ENCODE measurements around the gene LRFN2. TPM values are rescaled to one million over a fixed set of nuclear protein-coding genes. Genes with fewer than 3 reads are reported as not detected.

LRFN2 gene
- total RNA-seq, 1 experiment from 2014 or later = not detected

DNA sequence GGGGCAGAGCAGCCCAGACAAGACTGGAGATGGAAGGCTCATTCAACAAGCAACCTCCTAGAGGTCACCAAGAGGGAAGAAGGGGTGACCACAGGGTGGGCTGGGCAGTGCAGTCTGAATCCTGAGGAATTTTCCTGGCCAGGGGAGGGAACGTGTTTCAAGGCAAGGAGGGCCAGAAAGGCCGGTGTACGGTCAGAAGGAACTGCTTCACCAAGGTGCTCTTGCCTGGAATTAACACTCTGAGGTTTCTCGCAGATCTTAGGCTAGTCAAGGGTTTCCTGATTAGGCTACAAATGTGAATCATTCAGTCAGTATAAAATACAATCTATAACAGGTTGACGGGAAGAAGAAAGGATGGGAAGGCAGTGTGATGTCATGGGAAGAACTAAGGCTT, 199.3 kb downstream of the LRFN2 start:
- in situ Hi-C loops (cut with HindIII; ENCODE audit: low pct_unique_long_range_greater_than_20kb, low sequenced_read_pairs) = no loop called here
- no peak for DNase-seq (ENCODE audit: low read depth, low spot score)

DNA sequence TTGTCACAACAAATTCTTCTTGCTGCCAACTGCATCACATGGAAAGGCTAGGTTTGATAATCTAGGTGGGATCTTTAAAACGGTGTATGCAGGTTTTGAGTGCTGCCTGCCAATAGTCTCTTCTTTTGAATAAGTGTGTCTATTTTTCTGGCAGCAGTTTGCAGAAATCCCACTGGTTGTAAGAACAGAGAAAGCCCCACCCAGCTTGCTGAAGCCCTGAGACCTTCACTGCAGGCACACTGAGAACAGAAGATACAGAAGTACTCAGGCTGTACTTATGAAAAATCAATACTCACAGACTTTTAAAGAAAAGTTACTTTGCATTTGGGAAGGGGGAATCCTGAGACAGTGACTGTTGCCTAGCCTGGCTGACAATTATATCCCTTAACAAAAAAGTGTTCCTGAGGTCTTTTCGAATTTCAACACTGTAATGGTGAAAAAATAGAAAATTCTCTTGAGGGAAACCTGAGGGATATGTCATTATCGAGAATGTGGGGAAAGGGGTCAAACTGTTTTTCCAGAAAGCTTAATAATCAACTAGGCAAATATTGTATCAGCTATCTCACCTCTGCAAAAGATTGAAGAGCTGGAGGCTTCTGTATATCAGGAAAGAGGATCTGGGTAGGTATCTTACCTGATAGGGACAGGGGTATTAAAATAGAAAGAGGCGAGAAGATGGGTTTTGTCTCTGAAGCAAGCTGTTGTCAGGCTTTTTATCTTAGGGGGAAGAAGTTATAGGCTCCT, 199.9 kb downstream of the LRFN2 start:
- DNase-seq (ENCODE audit: low read depth, low spot score) = no peak
- in situ Hi-C loops (cut with HindIII; ENCODE audit: low pct_unique_long_range_greater_than_20kb, low sequenced_read_pairs) = no loop called here

DNA sequence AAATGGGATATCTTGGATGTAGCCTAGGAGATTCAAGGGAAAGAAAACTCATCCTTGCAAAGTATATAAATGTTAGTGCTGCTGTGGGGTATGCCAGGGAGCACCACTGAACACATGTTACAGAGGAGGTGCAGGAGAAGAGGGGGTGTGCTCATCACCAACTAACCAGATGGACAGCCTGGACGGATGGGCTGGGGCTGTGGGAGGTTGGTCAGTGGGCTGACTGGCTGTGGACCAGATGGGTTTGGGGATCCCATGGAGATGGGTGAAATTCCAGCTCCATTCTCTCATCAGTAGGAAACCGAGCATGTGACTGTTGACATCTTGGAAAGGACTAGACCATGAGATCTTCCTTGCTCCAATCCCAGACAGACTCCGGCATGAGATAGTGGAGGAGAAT, 201.0 kb downstream of the LRFN2 start:
- DNase-seq (ENCODE audit: low read depth, low spot score) = no peak
- in situ Hi-C loops (cut with HindIII; ENCODE audit: low pct_unique_long_range_greater_than_20kb, low sequenced_read_pairs) = no loop called here

DNA sequence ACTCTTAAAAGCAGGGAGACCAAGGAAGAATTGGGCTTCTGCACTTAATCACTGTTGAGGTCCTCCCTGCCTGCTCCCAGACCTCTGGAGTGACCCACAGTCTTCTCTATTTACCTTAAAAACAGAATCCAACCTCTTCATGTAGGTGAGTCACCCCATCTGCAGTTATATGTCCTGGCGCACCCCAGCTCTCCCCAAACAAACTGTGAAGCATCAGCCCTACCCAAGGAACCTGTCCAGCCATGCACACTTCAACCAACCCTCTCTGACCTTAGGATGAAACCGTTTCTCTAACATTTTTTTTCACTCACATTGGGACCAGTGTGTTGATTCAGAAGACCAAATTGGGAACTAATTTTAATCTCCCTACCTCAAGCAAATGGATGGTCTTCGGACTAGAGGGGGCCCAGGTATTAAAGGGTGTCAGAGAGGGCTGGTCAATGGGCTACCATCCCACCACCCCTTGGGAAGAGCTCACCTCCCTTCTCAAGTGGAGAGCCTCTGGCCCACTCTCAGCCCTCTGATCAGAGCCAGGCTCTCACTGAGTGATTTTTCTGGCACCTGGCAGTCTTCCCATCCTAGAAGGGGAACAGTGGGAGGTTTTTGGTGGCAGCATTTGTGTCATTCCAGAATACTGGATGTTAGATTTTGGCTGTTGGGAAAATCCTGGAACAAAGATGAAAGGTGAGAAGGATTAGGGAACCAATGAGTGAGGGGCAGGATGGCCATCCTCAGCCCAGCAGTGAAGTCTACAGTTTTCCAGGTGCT, 203.6 kb downstream of the LRFN2 start:
- in situ Hi-C loops (cut with HindIII; ENCODE audit: low pct_unique_long_range_greater_than_20kb, low sequenced_read_pairs) = no loop called here

DNA sequence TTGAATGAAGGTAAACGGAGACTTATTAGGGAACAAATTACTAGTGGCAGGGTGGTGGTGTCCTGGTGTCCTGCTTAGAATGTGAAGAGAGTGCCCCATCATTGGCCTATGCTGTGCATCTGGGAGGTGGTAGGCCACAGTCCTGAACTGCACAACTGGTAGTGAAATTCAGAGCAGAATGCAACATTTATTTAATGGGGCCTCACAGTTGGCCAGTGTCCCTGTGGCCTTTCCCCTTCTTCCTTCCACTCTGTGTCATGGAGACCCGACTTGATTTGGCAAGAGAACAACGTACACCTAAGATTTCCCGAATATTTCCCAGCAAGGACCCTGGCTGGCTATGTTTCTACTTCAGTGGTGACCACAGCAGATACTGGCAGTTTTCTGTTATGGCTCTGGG, 206.9 kb downstream of the LRFN2 start:
- in situ Hi-C loops (cut with HindIII; ENCODE audit: low pct_unique_long_range_greater_than_20kb, low sequenced_read_pairs) = no loop called here
- no peak for DNase-seq (ENCODE audit: low read depth, low spot score)

More for the DNA sequence above, 203.6 kb downstream of the LRFN2 start:
- DNase-seq (ENCODE audit: low read depth, low spot score) = no peak

DNA sequence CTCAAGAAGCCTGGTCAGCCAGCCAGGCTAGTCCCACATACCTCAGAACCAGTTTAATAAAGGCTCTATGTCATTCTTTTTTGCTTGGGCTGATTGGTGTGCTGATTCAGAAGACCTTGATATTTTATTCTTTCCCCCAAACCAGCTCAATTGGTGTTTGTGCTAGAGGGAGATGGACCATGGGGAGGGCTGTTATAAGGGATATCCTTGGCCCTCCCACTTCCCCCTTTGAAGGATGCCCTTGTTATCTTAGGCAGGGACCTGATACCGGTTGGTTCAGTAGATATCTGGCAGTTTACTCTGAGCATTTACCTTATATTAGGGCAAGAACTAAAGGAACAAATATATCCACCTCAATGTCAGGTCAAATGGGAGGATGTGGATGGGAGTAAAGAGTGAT, 207.4 kb downstream of the LRFN2 start:
- in situ Hi-C loops (cut with HindIII; ENCODE audit: low pct_unique_long_range_greater_than_20kb, low sequenced_read_pairs) = no loop called here
- no peak for DNase-seq (ENCODE audit: low read depth, low spot score)

DNA sequence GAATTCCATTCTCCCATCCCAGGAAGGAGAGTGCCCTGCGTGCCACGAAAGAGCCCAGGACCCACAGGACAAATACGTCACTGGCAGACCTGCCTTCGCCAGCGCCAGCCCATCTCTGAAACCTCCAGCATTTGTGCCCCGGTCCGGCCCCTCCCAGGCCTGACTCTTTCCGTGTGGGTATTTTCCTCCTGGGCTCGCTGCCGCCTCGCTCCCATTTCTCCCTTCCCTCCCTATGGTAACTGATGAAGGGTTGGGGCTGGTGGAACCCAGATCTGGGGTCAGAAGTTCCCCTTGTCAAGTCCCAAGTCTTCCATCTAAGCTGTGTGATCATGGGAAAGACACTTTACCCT, 208.5 kb downstream of the LRFN2 start:
- DNase-seq (ENCODE audit: low read depth, low spot score) = no peak
- in situ Hi-C loops (cut with HindIII; ENCODE audit: low pct_unique_long_range_greater_than_20kb, low sequenced_read_pairs) = no loop called here

DNA sequence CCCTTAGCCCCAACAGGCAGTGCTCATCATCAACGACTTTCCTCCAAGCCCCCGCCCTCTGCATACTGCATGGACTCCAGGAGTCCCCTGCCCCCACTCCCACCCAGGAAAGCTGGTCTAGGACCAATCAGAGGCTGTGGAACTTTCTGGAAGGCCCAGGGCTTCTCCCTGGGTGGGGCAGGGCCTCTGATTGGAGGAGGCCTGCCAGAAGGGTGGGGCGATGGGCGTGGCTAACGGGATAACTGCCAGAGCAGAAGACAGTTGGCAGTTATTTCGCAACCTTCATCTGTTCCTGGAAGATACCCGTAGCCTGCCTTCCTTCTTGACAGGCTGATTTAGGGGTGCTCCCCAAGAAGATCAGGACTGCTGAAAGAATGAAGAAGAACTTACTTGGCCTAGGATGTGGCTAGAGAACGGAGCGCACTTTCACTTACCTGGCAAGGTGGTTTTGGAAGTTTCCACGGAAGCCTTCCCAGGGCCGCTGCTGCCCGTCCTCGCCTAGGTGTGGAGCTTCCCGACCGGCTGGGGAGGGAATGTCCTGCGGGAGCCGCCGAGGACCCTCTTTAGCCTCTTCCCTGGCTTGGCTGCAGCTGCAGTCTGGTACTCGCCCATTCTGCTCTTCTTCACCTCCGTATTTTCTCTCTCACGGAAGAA, 209.0 kb downstream of the LRFN2 start:
- DNase-seq (ENCODE audit: low read depth, low spot score) = no peak
- in situ Hi-C loops (cut with HindIII; ENCODE audit: low pct_unique_long_range_greater_than_20kb, low sequenced_read_pairs) = no loop called here

DNA sequence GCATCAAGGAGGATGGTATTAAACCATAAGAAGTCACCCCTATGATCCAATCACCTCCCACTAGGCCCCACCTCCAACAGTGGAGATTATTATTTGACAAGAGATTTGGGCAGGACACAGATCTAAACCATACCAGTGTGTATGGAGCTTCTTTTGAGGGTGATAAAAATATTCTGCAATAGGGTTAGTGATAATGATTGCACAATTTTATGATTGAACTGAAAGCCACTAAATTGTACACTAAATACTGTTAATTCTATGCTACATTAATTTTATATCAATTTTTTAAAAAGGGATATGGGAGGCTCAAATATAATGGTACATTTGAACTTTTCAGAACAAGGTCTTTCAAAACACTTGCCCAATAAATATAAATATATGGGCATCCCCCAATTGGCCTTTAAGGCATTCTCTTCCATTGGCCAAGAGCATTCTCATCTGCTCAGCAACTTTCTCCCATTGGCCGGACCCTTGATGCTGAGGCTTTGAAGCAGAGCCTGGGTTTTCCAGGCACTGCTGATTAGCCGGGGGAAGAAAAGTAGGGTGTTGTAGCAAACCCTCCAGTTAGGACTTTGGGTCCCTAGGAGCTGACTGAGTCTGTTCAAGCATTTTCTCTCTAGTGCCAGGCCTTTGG, 209.9 kb downstream of the LRFN2 start:
- in situ Hi-C loops (cut with HindIII; ENCODE audit: low pct_unique_long_range_greater_than_20kb, low sequenced_read_pairs) = no loop called here
- no peak for DNase-seq (ENCODE audit: low read depth, low spot score)

DNA sequence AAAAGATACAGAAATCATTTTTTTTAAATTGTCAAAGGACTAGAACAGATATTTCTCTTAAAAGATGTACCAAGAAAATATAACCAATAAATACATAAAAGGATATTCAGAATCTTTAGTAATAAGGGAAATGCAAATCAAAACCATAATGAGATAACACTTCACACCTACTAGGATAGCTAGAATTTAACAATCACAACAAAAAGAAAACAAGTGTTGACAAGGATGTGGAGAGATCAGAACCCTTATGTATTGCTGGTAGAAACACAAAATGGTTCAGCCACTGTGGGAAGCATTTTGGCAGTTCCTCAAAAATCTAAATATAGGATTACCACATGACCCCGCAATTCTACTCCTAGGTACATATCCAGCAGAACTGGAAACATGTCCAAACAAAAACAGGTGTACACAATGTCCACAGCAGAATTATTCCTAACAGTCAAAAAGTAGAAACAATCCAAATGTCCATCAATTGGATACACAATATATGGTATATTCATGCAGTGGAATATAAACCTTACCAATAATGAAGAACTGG, 211.0 kb downstream of the LRFN2 start:
- in situ Hi-C loops (cut with HindIII; ENCODE audit: low pct_unique_long_range_greater_than_20kb, low sequenced_read_pairs) = no loop called here
- no peak for DNase-seq (ENCODE audit: low read depth, low spot score)

DNA sequence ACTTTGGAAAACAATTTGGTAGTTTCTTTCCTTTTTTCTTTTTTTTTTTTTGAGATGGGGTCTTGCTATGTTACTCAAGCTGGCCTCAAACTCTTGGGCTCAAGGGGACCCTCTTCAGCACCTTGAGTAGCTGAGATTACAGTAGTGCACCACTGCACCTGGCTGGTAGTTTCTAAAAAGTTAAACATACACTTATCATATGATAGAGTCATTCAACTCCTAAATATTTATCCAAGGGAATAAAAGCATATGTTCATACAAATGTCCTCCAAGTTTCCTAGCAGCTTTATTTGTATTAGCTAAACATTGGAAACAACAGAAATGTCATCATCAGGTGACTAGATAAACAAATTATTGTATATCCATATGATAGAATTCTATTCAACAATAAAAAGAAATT, 213.9 kb downstream of the LRFN2 start:
- in situ Hi-C loops (cut with HindIII; ENCODE audit: low pct_unique_long_range_greater_than_20kb, low sequenced_read_pairs) = no loop called here
- DNase-seq (ENCODE audit: low read depth, low spot score) = no peak

DNA sequence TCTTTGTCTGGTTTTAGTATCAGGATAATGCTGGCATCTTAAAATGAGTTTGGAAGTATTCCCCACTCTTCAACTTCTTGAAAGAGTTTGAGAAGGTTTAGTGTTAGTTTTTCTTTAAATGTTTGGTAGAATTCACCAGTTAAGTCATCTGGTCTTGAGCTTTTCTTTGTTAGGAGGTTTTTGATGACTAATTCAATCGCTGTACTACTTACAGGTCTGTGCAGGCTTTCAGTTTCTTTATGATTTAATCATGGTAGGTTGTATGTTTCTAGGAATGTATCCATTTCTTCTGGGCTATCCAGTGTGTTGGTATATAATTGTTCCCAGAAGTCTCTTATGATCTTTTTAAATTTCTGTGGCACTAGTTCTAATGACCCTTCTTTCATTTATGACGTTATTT, 215.5 kb downstream of the LRFN2 start:
- in situ Hi-C loops (cut with HindIII; ENCODE audit: low pct_unique_long_range_greater_than_20kb, low sequenced_read_pairs) = no loop called here
- DNase-seq (ENCODE audit: low read depth, low spot score) = no peak

DNA sequence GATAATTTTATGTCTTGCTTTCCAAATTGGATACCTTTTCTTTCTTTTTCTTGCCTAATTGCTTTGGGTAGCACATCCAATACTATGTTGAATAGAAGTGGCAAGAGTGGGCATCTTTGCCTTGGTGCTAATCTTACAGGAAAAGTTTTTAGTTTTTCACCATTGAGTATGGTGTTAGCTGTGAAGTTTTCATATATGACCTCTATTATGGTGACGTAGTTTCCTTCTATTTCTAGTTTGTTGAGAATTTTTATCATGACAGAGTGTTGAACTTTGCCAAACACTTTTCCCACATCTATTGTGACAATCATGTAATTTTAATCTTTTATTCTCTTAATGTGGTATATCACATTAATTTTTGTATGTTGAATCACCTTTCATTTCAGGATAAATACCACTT, 216.1 kb downstream of the LRFN2 start:
- in situ Hi-C loops (cut with HindIII; ENCODE audit: low pct_unique_long_range_greater_than_20kb, low sequenced_read_pairs) = no loop called here
- no peak for DNase-seq (ENCODE audit: low read depth, low spot score)

DNA sequence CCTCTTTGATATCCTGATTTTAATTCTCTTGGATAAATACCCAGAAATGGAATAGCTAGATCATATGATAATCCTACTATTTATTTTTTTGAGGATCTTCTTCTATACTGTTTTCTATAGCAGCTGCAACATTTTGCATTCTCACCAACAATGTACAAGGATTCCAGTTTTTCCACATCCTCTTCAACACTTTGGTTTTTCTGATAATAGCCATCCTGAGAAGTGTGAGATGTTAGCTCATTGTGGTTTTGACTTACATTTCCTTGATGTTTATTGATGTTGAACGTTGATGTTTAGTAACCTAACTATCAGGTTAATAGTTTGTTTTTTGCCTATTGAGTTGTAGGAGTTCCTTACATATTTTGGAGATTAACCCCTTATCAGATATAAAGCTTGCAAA, 217.3 kb downstream of the LRFN2 start:
- in situ Hi-C loops (cut with HindIII; ENCODE audit: low pct_unique_long_range_greater_than_20kb, low sequenced_read_pairs) = no loop called here

DNA sequence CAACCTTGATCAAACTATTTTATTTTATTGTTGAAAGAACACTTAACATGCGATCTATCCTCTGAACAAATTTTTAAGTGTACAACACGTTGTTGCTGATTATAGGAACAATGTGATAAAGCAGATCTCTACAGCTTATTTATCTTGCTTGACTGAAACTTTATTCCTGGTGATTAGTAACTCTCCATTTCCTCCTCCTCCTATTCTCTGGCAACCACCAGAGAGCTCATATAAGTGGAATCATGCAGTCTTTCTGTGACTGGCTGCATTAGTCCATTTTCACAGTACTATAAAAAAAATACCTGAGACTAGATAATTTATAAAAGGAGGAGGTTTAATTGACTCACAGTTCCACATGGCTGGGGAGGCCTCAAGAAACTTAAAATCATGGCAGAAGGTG, 218.1 kb downstream of the LRFN2 start:
- in situ Hi-C loops (cut with HindIII; ENCODE audit: low pct_unique_long_range_greater_than_20kb, low sequenced_read_pairs) = no loop called here
- DNase-seq (ENCODE audit: low read depth, low spot score) = no peak

More for the DNA sequence above, 217.3 kb downstream of the LRFN2 start:
- DNase-seq (ENCODE audit: low read depth, low spot score) = no peak

DNA sequence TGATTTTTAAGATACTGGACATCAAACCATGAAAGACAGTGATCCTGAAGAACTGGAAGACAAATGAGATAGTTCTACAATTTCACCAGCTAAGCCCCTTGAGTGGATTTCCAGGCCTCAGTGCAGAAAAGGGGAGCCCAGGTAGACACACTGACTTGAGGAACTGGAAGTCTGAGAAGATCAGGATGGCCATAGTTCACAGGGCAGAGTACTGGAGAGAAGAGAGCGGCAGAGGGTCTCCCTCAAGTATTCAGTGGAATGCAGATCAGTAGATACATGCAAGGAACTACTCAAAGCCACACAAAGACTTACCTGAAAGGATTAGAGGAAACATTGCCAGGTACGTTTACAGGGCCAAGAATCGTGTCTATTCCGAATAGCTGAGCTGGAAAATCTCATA, 224.3 kb downstream of the LRFN2 start:
- DNase-seq (ENCODE audit: low read depth, low spot score) = no peak
- in situ Hi-C loops (cut with HindIII; ENCODE audit: low pct_unique_long_range_greater_than_20kb, low sequenced_read_pairs) = no loop called here

DNA sequence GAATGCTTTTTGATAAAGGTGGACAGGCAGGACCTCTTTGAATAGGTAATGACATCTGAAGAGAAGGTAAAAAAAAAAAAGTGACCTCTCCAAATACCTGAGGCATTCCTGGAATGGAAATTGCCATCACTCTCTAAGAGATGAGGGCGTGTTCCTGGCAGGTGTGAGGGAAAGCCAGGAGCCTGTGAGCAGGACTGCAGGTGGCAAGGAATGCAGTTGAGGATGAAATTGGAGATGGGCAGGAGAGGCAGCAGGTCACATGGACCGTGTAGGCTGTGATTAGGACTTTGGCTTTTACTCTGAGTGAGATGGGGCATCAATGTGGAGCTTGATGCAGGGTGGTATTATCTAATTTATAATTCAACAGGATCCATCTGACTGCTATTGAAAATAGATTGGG, 227.4 kb downstream of the LRFN2 start:
- in situ Hi-C loops (cut with HindIII; ENCODE audit: low pct_unique_long_range_greater_than_20kb, low sequenced_read_pairs) = no loop called here
- DNase-seq (ENCODE audit: low read depth, low spot score) = no peak
